Endothelial cell of umbilical vein (primary cell): Measurements from ENCODE around the gene RRM1. TPM values are rescaled to one million over a fixed set of nuclear protein-coding genes. Genes with fewer than 3 reads are reported as not detected.
"Not testable (repeated sequence)": the region's sequence is repeated elsewhere in the genome, so short reads cannot be mapped to it uniquely, and the experiment has no call there.

ENCODE experiments used
- BruUV-seq: library from RNA; stranded (reverse); fragments of 400-500 nt; replicated peaks from 2 replicates; lab custom pipeline; 2021; lab: Mats Ljungman, UMichigan
- CTCF ChIA-PET: fragments of 300-600, 350-600 bp; sonication (Branson Sonifier 250); formaldehyde crosslinking; loops from one replicate; lab custom pipeline; 2021; ENCODE audit warnings: antibody characterized with exemption, inconsistent platforms; lab: Charles Lee
- POLR2A ChIA-PET: fragments of 300-600, 350-600 bp; sonication (Branson Sonifier 250); formaldehyde crosslinking; loops from one replicate; lab custom pipeline; 2021; ENCODE audit warnings: antibody characterized with exemption, inconsistent platforms; lab: Charles Lee
- DNase-seq: peaks from one replicate; pipeline ENCODE4 v3.0.0-alpha.2; 2011; ENCODE audit warnings: low read depth, low spot score
- FAIRE-seq: peaks from 2 replicates; lab custom pipeline; 2011; peaks lifted over from hg19 to GRCh38; lab: Jason Lieb, UNC
- H2AFZ ChIP-seq: 2 replicates; pipeline ENCODE4 v1.6.0; 2012; ENCODE audit warnings: low read depth, low read length, control low read depth, inconsistent platforms
- H3K27ac ChIP-seq: 2 replicates; pipeline ENCODE4 v1.5.1; 2011; ENCODE audit warnings: low read depth, mild to moderate bottlenecking, control low read depth, low read length, moderate library complexity; ENCODE audit not compliant: insufficient read depth
- H3K27me3 ChIP-seq, 2 experiments: 2 replicates each; pipeline versions ENCODE4 v1.6.0 to v1.6.1; 2011; ENCODE audit warnings: low read length in 2 of 2, mixed read lengths in 1 of 2; ENCODE audit not compliant: control insufficient read depth in 2 of 2, insufficient read depth in 2 of 2
- H3K36me3 ChIP-seq, 2 experiments: 2 replicates in 1 of 2; 3 replicates in 1 of 2; pipeline ENCODE4 v1.5.1; 2011; ENCODE audit warnings: low read length in 2 of 2, mild to moderate bottlenecking in 1 of 2, moderate library complexity in 1 of 2; ENCODE audit not compliant: control insufficient read depth in 2 of 2, insufficient read depth in 2 of 2; ENCODE audit errors: extremely low read depth in 1 of 2
- H3K4me1 ChIP-seq: 3 replicates; pipeline ENCODE4 v1.5.1; 2011; ENCODE audit warnings: mild to moderate bottlenecking, low read length; ENCODE audit not compliant: control insufficient read depth, insufficient read depth; ENCODE audit errors: extremely low read depth
- H3K4me2 ChIP-seq: 2 replicates; pipeline ENCODE4 v1.6.1; 2011; ENCODE audit warnings: low read length, control low read depth, mixed read lengths; ENCODE audit not compliant: insufficient read depth
- H3K4me3 ChIP-seq, 3 experiments: fragments of 200-600 bp in 1 of 3; sonication (generic), shearing (Covaris generic) in 1 of 3; replicated peaks in 1 of 3; 2 replicates each; pipeline ENCODE4 v1.5.1; 2011 to 2016; ENCODE audit warnings: control low read depth in 3 of 3, low read length in 3 of 3, mild to moderate bottlenecking in 2 of 3, inconsistent platforms in 1 of 3, low read depth in 1 of 3, moderate library complexity in 1 of 3; ENCODE audit not compliant: insufficient read depth in 1 of 3
- H3K79me2 ChIP-seq: 2 replicates; pipeline ENCODE4 v1.6.0; 2012; ENCODE audit warnings: low read length, inconsistent platforms; ENCODE audit not compliant: control insufficient read depth, insufficient read depth
- H3K9ac ChIP-seq: replicated peaks from 2 replicates; pipeline ENCODE3; 2011; ENCODE audit warnings: low read length, control low read depth; ENCODE audit not compliant: insufficient read depth; ENCODE audit errors: extremely low read depth
- H3K9me1 ChIP-seq: replicated peaks from 3 replicates; pipeline ENCODE4 v1.6.0; 2011; ENCODE audit warnings: mild to moderate bottlenecking, low read length; ENCODE audit not compliant: control insufficient read depth, insufficient read depth; ENCODE audit errors: extremely low read depth
- H3K9me3 ChIP-seq: replicated peaks from 2 replicates; pipeline ENCODE4 v1.5.1; 2012; ENCODE audit warnings: low read length, inconsistent platforms; ENCODE audit not compliant: control insufficient read depth, insufficient read depth
- H4K20me1 ChIP-seq: replicated peaks from 2 replicates; pipeline ENCODE3; 2011; ENCODE audit warnings: mild to moderate bottlenecking, low read length; ENCODE audit not compliant: control insufficient read depth, insufficient read depth; ENCODE audit errors: extremely low read depth
- JUN ChIP-seq: IDR thresholded peaks from 2 replicates; pipeline ENCODE4 v1.6.1; 2011; ENCODE audit warnings: borderline replicate concordance, low read depth; ENCODE audit not compliant: insufficient read length, insufficient read depth
- POLR2A ChIP-seq: IDR thresholded peaks from 2 replicates; pipeline ENCODE4 v1.6.1; 2012; ENCODE audit warnings: low read depth, mild to moderate bottlenecking, control low read depth, low read length
- dilution Hi-C: fragments of 300-500 bp; cut with MboI; formaldehyde crosslinking; loops from one replicate; pipeline ENCODE4 v1.15.0; 2019; ENCODE audit warnings: low sequenced_read_pairs; ENCODE audit not compliant: extremely low pct_ligation_motif_present
- intact Hi-C: fragments of 100-400 bp; cut with micrococcal nuclease; formaldehyde crosslinking; loops from one replicate; pipeline ENCODE4 v1.10.0; 2022
- polyA plus RNA-seq, 4 experiments: library from polyadenylated mRNA; depleted of rRNA in 3 of 4; stranded (reverse) in 3 of 4; unstranded in 1 of 4; fragments of >200 nt; gene quantifications; 2 replicates each; pipeline versions ENCODE4 v1.2.1 to v1.2.3, GENCODE V29; 2011 to 2012; ENCODE audit warnings: missing spikeins in 1 of 4
- total RNA-seq: library from RNA; stranded (reverse); gene quantifications from 2 replicates; pipeline ENCODE4 v1.2.3, GENCODE V29; 2021

RRM1 gene
- total and polyA plus RNA-seq, 2 donors (not counting 3 experiments of a cell fraction or from before 2014, with no cell fraction given) = 55.3 to 112 TPM

DNA sequence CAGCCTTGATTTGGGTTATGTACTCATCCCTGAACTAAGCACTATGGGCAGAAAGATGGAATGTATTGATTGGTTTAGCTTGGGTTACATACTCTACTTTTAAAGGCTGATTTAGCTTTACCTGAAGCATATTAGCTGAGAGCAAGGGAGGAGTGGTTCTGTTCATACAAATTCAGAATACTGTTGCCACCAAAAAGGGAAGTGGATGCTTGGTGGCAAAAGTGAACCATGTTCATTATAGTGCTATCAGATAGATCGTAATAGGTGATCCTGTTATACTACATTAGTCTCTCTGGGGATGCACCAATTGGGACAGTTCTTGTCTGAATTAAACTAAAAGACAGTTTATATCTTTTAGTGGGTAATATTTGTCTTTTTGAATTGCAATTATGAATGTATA lies 44.5 kb upstream of the RRM1 start:
- dilution Hi-C loops = loop anchor here (25.0 kb wide), 1 partner anchor 188 kb away; the partner anchor contains the start of gene STIM1
- Histone ChIP-seq H3K9me3 (no peaks in the 10 kb centered on the region), H2AFZ (no peak overlapping the region), H3K79me2 (no peaks in the 10 kb centered on the region), H4K20me1 (no peaks in the 10 kb centered on the region), H3K27me3 (no peaks in the 10 kb centered on the region), H3K4me3 (no peak overlapping the region), H3K27ac (no peak overlapping the region), H3K9me1 (no peaks in the 10 kb centered on the region), H3K4me1 (peaks cover 3% of the 10 kb centered on the region), H3K4me2 (no peak overlapping the region), H3K36me3 (no peaks in the 10 kb centered on the region), H3K9ac (no peak overlapping the region)
- BruUV-seq = no TSS peak
- CTCF ChIA-PET = interaction anchor here (1.5 kb wide), 1 partner anchor 201 kb away, joined by 4 read pairs; no protein-coding TSS in a partner anchor
- no peak for TF ChIP-seq JUN
- TF ChIP-seq POLR2A = no peak
- intact Hi-C loops = no loop called here
- FAIRE-seq = no peak
- DNase-seq = no peak
- POLR2A ChIA-PET = no interaction called here

GRCh38 chr11:4053200-4053599 lies 41.4 kb upstream of the RRM1 start:
- H4K20me1 ChIP-seq, H3K9me1 ChIP-seq, POLR2A ChIA-PET, BruUV-seq, H3K9ac ChIP-seq, H3K36me3 ChIP-seq, H3K27ac ChIP-seq, FAIRE-seq, H3K27me3 ChIP-seq, H3K79me2 ChIP-seq, H3K9me3 ChIP-seq, H3K4me1 ChIP-seq, H3K4me2 ChIP-seq, H2AFZ ChIP-seq, H3K4me3 ChIP-seq, DNase-seq, intact Hi-C loops: not testable (repeated sequence)
- CTCF ChIA-PET = interaction anchor here (1.0 kb wide), 1 partner anchor 198 kb away, joined by 3 read pairs; the partner anchor contains the start of gene STIM1
- dilution Hi-C loops = loop anchor here (25.0 kb wide), 1 partner anchor 191 kb away; the partner anchor contains the start of gene STIM1
